Measurements from ENCODE around the gene STXBP3.

The STXBP3 gene

DNA sequence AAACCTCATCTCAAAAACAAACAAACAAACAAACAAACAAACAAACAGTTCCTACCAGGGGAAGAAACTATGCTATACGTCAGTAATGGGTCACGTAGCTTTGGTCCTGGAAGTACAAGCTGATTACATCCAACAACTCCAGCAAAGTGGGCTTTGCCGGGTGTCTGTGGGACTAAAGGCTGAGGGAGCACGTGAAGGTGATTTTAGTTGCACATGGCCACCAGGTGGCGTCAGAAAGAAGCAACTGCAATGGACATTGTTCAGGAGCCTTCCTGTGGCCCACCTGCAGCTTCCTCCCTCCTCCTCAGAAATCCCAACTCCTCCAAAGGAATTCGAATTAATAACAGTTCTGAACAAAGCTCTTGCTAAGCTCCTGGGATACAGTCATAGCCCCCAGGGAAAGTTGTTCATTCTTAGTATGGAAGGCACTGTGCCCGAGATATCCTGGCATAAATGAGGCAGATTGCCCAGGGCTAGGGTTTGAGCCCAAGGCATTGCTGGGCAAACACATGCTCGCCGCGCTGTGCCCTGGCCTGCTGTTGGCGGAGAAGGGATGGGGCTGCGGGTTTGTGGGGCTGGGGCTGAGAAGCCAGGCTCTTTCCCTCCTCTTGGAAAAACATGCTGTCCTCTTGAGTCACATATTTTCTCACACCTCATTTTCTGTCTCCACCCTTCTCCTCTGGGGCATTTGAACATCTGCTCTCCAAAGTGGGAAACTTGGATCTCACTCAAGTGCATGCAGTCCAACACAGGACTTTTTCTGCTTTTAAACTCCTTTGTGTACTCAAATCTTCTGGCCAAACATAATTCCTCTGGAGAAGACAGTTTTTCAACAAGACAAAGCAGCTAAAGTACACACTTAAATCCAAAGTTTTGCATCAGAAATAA lies 81.8 kb downstream of the STXBP3 start:
- Mint-ChIP-seq H3K4me3 (no peak overlapping the region), H3K4me1 (peaks cover 3% of the 10 kb centered on the region), H3K27ac (no peak overlapping the region), H3K36me3 (no peaks in the 10 kb centered on the region), H3K27me3 (no peaks in the 10 kb centered on the region), H3K9me3 (no peaks in the 10 kb centered on the region)
- DNase-seq (ENCODE audit: low spot score in 2 of 2) (peak; percentile 60 to 66), ATAC-seq (ENCODE audit: low read depth) (peak; percentile 71)

DNA sequence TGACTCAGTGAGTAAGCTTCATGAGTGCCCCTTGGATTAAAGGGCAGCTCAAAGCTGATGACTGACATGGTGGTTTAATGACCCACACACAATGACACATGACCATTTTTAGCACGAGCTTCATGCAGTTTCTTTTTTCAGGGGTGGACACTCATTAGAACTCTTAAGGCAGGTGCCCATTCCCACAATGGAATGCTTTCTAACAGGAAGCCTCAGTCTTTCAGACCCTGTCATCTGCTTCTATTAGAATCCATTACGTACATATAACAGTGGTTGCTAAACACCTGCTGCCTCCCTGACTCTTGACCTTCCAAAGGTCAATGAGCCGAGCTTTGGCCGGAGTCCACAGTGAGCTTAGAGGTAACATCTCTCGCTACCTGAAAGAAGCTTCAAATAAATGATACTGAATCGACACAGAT lies 83.0 kb downstream of the STXBP3 start:
- Mint-ChIP-seq H3K4me1 (peaks cover 3% of the 10 kb centered on the region), H3K36me3 (no peaks in the 10 kb centered on the region), H3K9me3 (no peaks in the 10 kb centered on the region), H3K27ac (no peak overlapping the region), H3K27me3 (no peaks in the 10 kb centered on the region), H3K4me3 (no peak overlapping the region)
- DNase-seq (ENCODE audit: low spot score in 2 of 2) (no peak), ATAC-seq (ENCODE audit: low read depth) (no peak)

DNA sequence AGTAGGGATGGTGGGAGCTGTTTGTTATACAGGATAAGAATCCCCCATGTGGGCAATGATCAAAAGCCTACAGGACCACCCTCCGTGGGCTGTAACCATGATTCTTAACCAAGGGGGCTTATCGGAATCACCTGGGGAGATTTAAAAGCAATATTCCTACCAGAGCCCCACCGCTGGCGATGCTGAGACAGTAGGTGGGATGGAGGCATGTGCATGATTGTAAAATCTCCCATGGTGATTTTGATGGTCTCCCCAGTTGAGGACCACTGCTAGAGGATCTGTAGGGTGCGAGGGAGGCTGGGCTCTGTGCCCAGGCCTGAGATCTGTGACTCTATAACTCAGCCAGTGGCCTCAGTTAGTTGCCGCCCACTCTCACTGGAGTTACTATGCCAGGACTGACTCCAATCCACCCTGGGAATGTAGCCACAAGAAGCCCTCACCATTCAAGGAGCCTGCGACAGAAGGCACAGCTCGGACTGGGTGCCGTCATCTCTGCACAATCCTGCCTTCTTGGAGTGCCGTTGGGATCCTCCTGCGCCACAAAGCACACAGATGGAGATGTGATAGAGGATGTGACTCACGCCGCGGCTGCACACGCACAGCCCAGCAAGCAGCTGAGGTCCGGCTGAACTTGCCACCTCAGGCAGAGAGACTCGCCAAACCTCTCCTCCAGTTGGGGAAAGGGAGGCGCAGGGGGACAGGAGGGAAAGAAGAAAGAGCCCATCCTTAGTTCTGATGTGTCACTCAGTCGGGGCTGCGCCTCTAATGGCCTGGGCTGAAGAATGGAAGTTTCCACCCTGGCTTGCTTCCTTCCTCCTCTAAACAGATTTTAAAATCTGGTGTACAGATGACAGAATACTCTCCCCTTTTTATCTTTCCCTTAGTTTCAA lies 83.9 kb downstream of the STXBP3 start:
- peaks cover 3% of the 10 kb centered on the region for H3K4me1 Mint-ChIP-seq
- ATAC-seq (ENCODE audit: low read depth) (no peak), DNase-seq (ENCODE audit: low spot score in 2 of 2) (no peak)
- H3K4me3 Mint-ChIP-seq, result no peak overlapping the region
- no peaks in the 10 kb centered on the region for H3K9me3 Mint-ChIP-seq
- H3K27ac Mint-ChIP-seq, result no peak overlapping the region
- H3K36me3 Mint-ChIP-seq, result no peaks in the 10 kb centered on the region
- peaks cover 2% of the 10 kb centered on the region for H3K27me3 Mint-ChIP-seq

DNA sequence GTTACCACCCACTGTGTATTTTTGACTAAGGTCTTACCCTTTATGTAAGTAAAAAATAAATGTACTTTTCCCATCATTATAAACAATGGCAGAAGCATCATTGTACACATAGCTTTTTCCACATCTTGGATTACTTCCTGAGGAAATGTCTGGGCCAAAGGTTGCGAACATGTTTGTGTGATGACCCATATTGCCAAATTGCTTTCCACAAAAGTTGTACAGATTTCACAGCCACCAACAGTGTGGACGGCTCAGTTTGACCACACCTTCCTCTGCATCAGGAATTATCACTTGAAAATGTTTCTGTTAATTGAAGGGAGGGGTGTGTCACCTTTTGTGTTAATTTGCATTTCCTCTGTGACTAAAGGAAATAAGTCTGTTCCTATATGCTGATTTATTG lies 84.8 kb downstream of the STXBP3 start:
- DNase-seq (ENCODE audit: low spot score in 2 of 2) (no peak), ATAC-seq (ENCODE audit: low read depth) (no peak)
- Mint-ChIP-seq H3K27me3 (peaks cover 6% of the 10 kb centered on the region), H3K4me1 (peaks cover 3% of the 10 kb centered on the region), H3K4me3 (no peak overlapping the region), H3K36me3 (no peaks in the 10 kb centered on the region), H3K9me3 (no peaks in the 10 kb centered on the region), H3K27ac (no peak overlapping the region)

DNA sequence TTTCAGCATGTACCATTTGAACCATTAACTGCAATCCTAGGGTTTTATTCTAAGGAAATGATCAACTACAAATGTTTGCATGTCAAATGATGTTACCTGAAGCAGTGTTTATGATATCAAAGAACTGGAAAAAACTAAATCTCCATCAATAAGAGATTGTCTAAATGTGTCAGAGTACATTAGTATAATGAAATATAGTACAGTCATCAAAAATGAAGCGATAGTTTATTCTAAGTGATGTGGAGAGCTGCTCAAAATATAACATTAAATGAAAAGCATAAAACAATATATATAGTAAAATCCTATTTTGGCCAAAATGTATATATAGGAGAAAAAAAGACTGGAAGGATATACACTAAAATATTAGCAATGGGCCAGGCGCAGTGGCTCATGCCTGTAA lies 86.5 kb downstream of the STXBP3 start:
- peaks cover 3% of the 10 kb centered on the region for H3K4me1 Mint-ChIP-seq
- H3K36me3 Mint-ChIP-seq, result no peaks in the 10 kb centered on the region
- ATAC-seq (ENCODE audit: low read depth), result no peak
- peaks cover 6% of the 10 kb centered on the region for H3K27me3 Mint-ChIP-seq
- no peak overlapping the region for H3K4me3 Mint-ChIP-seq
- DNase-seq (ENCODE audit: low spot score in 2 of 2), result no peak
- no peaks in the 10 kb centered on the region for H3K9me3 Mint-ChIP-seq
- no peak overlapping the region for H3K27ac Mint-ChIP-seq

DNA sequence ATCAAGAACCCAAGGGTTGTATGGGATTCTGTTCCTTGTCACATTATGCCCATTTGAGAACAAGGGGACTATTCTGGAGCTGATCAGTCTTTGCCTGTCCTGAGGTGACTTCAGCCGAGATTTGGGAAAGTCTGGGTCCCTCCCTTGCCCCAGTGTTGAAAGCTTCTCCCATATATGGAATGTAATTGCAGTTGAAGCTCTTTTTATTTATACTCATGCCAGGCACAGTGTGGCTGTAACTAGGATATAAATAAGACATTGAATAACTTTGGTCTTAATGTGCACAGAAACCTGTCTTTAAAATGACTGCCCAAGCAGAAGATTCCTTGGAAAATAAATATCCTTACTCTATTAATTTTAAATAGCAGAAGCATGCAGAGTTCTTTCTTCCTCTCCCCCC lies 95.2 kb downstream of the STXBP3 start:
- H3K9me3 Mint-ChIP-seq, result no peaks in the 10 kb centered on the region
- H3K27me3 Mint-ChIP-seq, result no peaks in the 10 kb centered on the region
- no peaks in the 10 kb centered on the region for H3K4me1 Mint-ChIP-seq
- no peak overlapping the region for H3K27ac Mint-ChIP-seq
- no peaks in the 10 kb centered on the region for H3K36me3 Mint-ChIP-seq
- ATAC-seq (ENCODE audit: low read depth), result no peak
- H3K4me3 Mint-ChIP-seq, result no peak overlapping the region
- no peak for DNase-seq (ENCODE audit: low spot score in 2 of 2)

DNA sequence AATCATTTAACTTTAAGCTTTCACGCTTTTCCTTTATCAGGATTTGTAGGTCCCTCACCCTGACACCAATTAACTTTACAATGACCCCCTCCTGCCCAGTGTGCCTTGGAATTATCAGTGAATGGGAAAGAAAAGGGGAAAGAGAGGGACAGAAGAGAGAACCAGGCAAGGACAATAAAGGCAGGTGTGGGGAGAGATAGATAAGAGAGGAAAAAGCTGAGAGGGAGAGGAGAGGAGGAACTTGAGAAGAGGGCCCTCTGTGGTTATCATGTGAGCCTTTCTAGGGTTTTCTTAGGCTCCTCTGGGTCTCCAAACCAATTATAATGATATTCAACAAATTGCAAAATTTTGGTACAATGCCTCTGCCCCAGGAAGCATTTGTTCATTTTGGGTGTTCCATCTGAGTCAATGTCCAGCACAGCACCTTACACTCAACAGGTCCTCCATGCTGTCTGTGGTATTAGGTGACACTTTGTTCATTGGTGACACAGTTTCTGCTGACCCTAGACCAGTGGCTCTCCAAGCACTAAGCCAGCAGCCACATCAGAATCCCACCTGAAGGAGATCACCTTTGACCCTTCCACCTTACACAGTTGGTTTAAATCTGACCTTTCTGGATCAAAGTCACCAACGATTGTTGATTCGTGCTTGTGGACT lies 96.2 kb downstream of the STXBP3 start:
- Mint-ChIP-seq H3K27me3 (peaks cover 1% of the 10 kb centered on the region), H3K4me1 (no peaks in the 10 kb centered on the region), H3K36me3 (peaks cover 2% of the 10 kb centered on the region), H3K4me3 (no peak overlapping the region), H3K27ac (no peak overlapping the region), H3K9me3 (no peaks in the 10 kb centered on the region)
- DNase-seq (ENCODE audit: low spot score in 2 of 2), result no peak
- ATAC-seq (ENCODE audit: low read depth), result no peak

DNA sequence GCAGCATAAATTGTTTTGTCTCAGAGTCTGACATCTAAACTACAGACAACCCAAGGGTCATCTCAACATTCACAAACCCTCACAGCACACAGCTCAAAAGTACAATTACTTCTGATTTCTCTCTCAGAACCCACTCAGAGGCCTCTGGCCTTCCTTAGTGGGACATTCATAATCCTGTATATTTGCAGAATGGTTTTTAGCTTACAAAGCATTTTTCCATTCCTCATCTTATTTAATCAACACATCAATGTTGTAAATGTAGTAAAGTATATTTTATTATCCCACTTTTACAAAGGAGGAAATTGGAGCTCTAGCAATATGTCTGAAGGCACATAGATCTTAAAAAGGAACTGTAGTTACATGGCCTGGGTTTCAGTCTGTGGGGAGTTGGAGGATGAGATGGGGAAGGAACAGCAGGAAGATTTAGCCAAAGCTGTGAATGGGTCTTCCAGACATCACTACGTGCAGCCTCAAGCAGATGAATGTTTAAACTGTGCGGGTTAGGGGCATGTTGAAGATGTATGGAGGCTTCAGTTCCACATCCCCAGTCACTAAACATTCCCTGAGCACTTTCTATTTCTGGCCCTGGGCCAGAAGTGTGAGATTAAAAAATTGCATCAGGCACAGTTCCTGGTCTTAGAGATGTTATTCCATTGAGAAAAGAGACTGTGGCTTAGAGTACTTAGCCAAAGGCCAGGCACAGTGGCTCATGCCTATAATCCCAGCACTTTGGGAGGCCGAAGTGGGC lies 97.1 kb downstream of the STXBP3 start:
- Mint-ChIP-seq H3K4me3 (no peak overlapping the region), H3K9me3 (no peaks in the 10 kb centered on the region), H3K4me1 (no peaks in the 10 kb centered on the region), H3K36me3 (peaks cover 2% of the 10 kb centered on the region), H3K27ac (no peak overlapping the region), H3K27me3 (peaks cover 1% of the 10 kb centered on the region)
- ATAC-seq (ENCODE audit: low read depth), result no peak
- no peak for DNase-seq (ENCODE audit: low spot score in 2 of 2)

DNA sequence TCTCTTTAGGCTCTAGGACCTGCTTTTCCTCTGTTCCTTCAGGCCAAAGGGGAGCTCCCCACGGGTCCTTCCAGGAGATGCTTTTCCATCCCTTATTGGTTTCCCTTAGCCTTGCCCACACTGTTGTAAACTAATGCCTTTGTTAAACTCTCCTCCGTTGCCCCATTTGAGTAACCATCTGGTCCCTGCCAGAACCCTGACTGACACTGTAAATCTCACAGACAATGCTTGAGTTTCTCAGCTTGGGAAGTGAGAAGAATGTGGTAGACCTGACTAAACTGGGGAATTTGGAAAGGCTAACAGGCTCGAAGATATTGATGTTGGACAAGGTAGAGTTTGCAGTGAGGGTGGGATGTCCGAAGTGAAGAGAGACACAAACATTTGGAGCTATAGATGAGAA lies 99.0 kb downstream of the STXBP3 start:
- Mint-ChIP-seq H3K27ac (no peak overlapping the region), H3K27me3 (peaks cover 1% of the 10 kb centered on the region), H3K4me1 (no peaks in the 10 kb centered on the region), H3K4me3 (no peak overlapping the region), H3K36me3 (peaks cover 2% of the 10 kb centered on the region), H3K9me3 (no peaks in the 10 kb centered on the region)
- no peak for DNase-seq (ENCODE audit: low spot score in 2 of 2)
- no peak for ATAC-seq (ENCODE audit: low read depth)

DNA sequence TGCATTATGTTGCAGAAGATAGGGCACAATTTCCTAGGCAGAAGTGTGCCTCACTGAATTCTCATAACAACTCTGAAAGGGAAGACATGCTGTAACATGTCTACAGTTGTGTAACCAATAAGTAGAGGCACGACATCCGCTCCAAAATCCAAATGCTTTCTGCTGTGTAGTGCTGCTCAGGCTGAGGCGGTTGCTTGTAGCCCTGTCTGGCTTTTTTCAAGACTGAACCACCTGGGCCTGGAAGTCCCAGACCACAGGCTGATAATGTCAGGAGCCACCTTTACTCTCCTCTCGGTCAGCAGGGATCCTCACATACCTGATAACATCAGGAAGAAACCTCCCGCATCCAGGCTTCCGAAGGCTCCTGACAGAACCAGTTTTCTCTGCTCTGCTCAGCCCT lies 99.5 kb downstream of the STXBP3 start:
- Mint-ChIP-seq H3K4me1 (no peaks in the 10 kb centered on the region), H3K27me3 (peaks cover 4% of the 10 kb centered on the region), H3K4me3 (no peak overlapping the region), H3K27ac (no peak overlapping the region), H3K9me3 (no peaks in the 10 kb centered on the region), H3K36me3 (peaks cover 2% of the 10 kb centered on the region)
- ATAC-seq (ENCODE audit: low read depth) (no peak), DNase-seq (ENCODE audit: low spot score in 2 of 2) (no peak)

DNA sequence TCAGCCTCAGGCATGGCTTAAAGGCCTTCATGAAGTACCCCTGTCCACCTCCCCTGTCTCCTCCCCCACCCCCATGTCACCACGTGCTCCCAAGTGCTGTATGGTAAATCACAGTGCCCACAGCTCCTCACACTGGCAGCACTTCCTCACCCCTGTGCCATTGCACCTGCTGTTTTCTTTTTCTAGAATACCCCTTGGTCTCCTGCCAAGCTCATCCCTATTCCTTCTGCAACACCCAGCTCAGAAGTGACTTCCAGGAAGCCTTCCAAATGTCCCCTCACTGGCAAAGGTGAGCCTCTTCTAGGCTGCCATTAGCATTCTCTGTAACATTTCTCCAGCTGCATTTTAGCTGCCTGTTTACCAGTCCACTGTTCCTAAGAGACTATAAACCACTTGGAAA lies 101.0 kb downstream of the STXBP3 start:
- H3K4me3 Mint-ChIP-seq, result no peak overlapping the region
- H3K4me1 Mint-ChIP-seq, result peaks cover 4% of the 10 kb centered on the region
- peaks cover 10% of the 10 kb centered on the region for H3K27me3 Mint-ChIP-seq
- no peak for ATAC-seq (ENCODE audit: low read depth)
- H3K27ac Mint-ChIP-seq, result no peak overlapping the region
- H3K9me3 Mint-ChIP-seq, result no peaks in the 10 kb centered on the region
- no peak for DNase-seq (ENCODE audit: low spot score in 2 of 2)
- H3K36me3 Mint-ChIP-seq, result peaks cover 2% of the 10 kb centered on the region

DNA sequence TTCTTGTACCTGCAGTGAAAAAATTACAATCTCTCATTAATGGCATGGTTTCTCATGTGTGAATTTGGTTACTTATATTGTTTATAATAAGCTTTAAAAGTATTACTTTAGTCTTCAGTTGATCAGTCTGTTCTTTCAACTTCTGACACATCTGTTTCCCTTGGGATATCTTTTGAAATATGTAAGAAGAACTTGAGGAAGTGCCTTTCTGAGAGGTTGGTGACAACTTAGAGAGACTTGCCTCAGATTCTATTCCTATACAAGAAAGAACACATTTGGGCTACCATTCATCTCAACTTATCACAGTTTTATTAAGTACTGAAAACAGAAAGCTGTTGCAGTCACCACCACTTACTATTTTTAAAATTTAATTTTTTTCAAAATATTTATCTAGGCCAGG lies 102.3 kb downstream of the STXBP3 start:
- Mint-ChIP-seq H3K27me3 (peaks cover 13% of the 10 kb centered on the region), H3K9me3 (no peaks in the 10 kb centered on the region), H3K27ac (no peak overlapping the region), H3K36me3 (peaks cover 2% of the 10 kb centered on the region), H3K4me1 (peaks cover 5% of the 10 kb centered on the region), H3K4me3 (no peak overlapping the region)
- ATAC-seq (ENCODE audit: low read depth), result no peak
- no peak for DNase-seq (ENCODE audit: low spot score in 2 of 2)

DNA sequence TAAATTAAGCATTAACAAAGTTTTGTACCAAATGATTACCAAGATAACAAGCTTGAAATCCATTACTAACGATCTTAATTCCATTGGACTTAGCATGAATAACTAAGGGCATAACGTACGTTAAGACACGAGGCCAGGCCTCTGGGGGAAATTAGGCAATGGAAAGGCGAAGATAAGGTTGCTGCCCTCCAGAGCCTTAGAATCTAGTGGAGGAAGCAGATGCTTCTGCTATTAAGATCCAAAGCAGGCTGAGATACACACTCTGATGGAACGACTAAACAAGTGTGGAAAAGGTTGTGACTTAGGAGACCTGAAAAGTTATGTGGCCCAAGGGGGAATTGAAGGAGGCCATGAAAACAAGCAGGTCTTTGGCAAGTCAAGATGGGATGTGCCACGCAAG lies 104.5 kb downstream of the STXBP3 start:
- no peak overlapping the region for H3K4me3 Mint-ChIP-seq
- H3K36me3 Mint-ChIP-seq, result peaks cover 2% of the 10 kb centered on the region
- no peak for DNase-seq (ENCODE audit: low spot score in 2 of 2)
- peaks cover 5% of the 10 kb centered on the region for H3K4me1 Mint-ChIP-seq
- H3K27me3 Mint-ChIP-seq, result peaks cover 14% of the 10 kb centered on the region
- H3K9me3 Mint-ChIP-seq, result no peaks in the 10 kb centered on the region
- ATAC-seq (ENCODE audit: low read depth), result no peak
- H3K27ac Mint-ChIP-seq, result no peak overlapping the region
